HG02623 (cell line): Measurements from ENCODE around the gene KRT17.
"Not testable (repeated sequence)": the region's sequence is repeated elsewhere in the genome, so short reads cannot be mapped to it uniquely, and the experiment has no call there.

Experiments
- ATAC-seq: cut with Tn5 transposase; IDR thresholded peaks from one replicate; pipeline ENCODE4 v1.9.1; 2021; ENCODE audit warnings: moderate library complexity; ENCODE audit not compliant: unreplicated experiment

The KRT17 gene

GRCh38 chr17:41600318-41600717 is 24.1 kb downstream of the KRT17 start:
- ATAC-seq = no peak

GRCh38 chr17:41599680-41600079 is 24.7 kb downstream of the KRT17 start:
- ATAC-seq = no peak

GRCh38 chr17:41595585-41595984 is 28.8 kb downstream of the KRT17 start:
- ATAC-seq = no peak

- no peak for ATAC-seq
Measured at GRCh38 chr17:41594363-41594915, 29.9 kb downstream of the KRT17 start.

GRCh38 chr17:41593306-41593981 is 30.9 kb downstream of the KRT17 start:
- no peak for ATAC-seq

- no peak for ATAC-seq
Measured at GRCh38 chr17:41592601-41593305, 31.6 kb downstream of the KRT17 start.

GRCh38 chr17:41589301-41589700 is 35.1 kb downstream of the KRT17 start:
- ATAC-seq = no peak

GRCh38 chr17:41588126-41588810 is 36.1 kb downstream of the KRT17 start:
- ATAC-seq = no peak

- no peak for ATAC-seq
Measured at GRCh38 chr17:41586863-41587495, 37.4 kb downstream of the KRT17 start, which contains the start of gene KRT14. Gene KRT14 (minus strand): TSS chr17:41586895. CDS start chr17:41586834, 61 bp downstream.

GRCh38 chr17:41585301-41586056 is 38.9 kb downstream of the KRT17 start:
- ATAC-seq = no peak

GRCh38 chr17:41584331-41584927 is 39.9 kb downstream of the KRT17 start:
- ATAC-seq = not testable (repeated sequence)

GRCh38 chr17:41583137-41584127 is 40.9 kb downstream of the KRT17 start:
- ATAC-seq = no peak

GRCh38 chr17:41582061-41582968 is 42.1 kb downstream of the KRT17 start:
- ATAC-seq = not testable (repeated sequence)

- no peak for ATAC-seq
Measured at GRCh38 chr17:41581366-41582060, 42.9 kb downstream of the KRT17 start.

- no peak for ATAC-seq
Measured at GRCh38 chr17:41580687-41581365, 43.5 kb downstream of the KRT17 start.

GRCh38 chr17:41580244-41580575 is 44.2 kb downstream of the KRT17 start:
- no peak for ATAC-seq
